Measurements from ENCODE around the gene HERPUD1.

The HERPUD1 gene

GRCh38 chr16:56980201-56980535 lies 48.2 kb downstream of the HERPUD1 start:
- DNase-seq (ENCODE audit: low read depth) = no peak
- TF ChIP-seq CTCF (IDR thresholded peaks at IDR 0.05; ENCODE audit: control insufficient read depth, extremely low read depth, insufficient read depth) = no peak
- no peak overlapping the region for H3K4me3 ChIP-seq (ENCODE audit: low read depth, low read length)

GRCh38 chr16:56980792-56981724 lies 49.1 kb downstream of the HERPUD1 start:
- no peak overlapping the region for H3K4me3 ChIP-seq (ENCODE audit: low read depth, low read length)
- TF ChIP-seq CTCF (IDR thresholded peaks at IDR 0.05; ENCODE audit: control insufficient read depth, extremely low read depth, insufficient read depth) = no peak
- no peak for DNase-seq (ENCODE audit: low read depth)

GRCh38 chr16:56981729-56982271 lies 49.9 kb downstream of the HERPUD1 start:
- no peak for TF ChIP-seq CTCF (IDR thresholded peaks at IDR 0.05; ENCODE audit: control insufficient read depth, extremely low read depth, insufficient read depth)
- H3K4me3 ChIP-seq (ENCODE audit: low read depth, low read length) = no peak overlapping the region

GRCh38 chr16:56982695-56983094 lies 50.8 kb downstream of the HERPUD1 start:
- H3K4me3 ChIP-seq (ENCODE audit: low read depth, low read length) = no peak overlapping the region
- no peak for DNase-seq (ENCODE audit: low read depth)
- no peak for TF ChIP-seq CTCF (IDR thresholded peaks at IDR 0.05; ENCODE audit: control insufficient read depth, extremely low read depth, insufficient read depth)

More at GRCh38 chr16:56981729-56982271, 49.9 kb downstream of the HERPUD1 start:
- DNase-seq (ENCODE audit: low read depth) = no peak

- no peak overlapping the region for H3K4me3 ChIP-seq (ENCODE audit: low read depth, low read length)
- TF ChIP-seq CTCF (IDR thresholded peaks at IDR 0.05; ENCODE audit: control insufficient read depth, extremely low read depth, insufficient read depth) = no peak
- DNase-seq (ENCODE audit: low read depth) = no peak
These were observed 51.3 kb downstream of the HERPUD1 start for GRCh38 chr16:56983211-56983751.

- no peak overlapping the region for H3K4me3 ChIP-seq (ENCODE audit: low read depth, low read length)
- TF ChIP-seq CTCF (IDR thresholded peaks at IDR 0.05; ENCODE audit: control insufficient read depth, extremely low read depth, insufficient read depth) = no peak
- DNase-seq (ENCODE audit: low read depth) = no peak
These were observed 52.7 kb downstream of the HERPUD1 start for GRCh38 chr16:56984639-56985038.

All from LNCaP clone FGC (cell line).